Stimulated activated CD4-positive, alpha-beta T cell treated with anti-CD3 and anti-CD28 coated beads, Interleukin-12 subunit alpha, Interleukin-12 subunit beta, amount 100 ng/mL, for 48 hours (primary cell): Measurements from ENCODE around the gene RBMS3.
"Not testable (repeated sequence)": the region's sequence is repeated elsewhere in the genome, so short reads cannot be mapped to it uniquely, and the experiment has no call there.

Experiments used
- DNase-seq, 3 donors: peaks; one replicate each; pipeline ENCODE4 v3.0.0-alpha.2; 2020; ENCODE audit warnings: low read depth in 2 of 3, low spot score in 1 of 3

The RBMS3 gene

GRCh38 chr3:29310865-29311264 lies 30.0 kb downstream of the RBMS3 start:
- no peak for DNase-seq

- DNase-seq, result no peak
These were observed 30.9 kb downstream of the RBMS3 start for GRCh38 chr3:29311795-29312194.

- no peak for DNase-seq
These were observed 31.5 kb downstream of the RBMS3 start for GRCh38 chr3:29312395-29312794.

GRCh38 chr3:29312960-29313452 lies 32.1 kb downstream of the RBMS3 start:
- DNase-seq, result no peak

GRCh38 chr3:29313981-29314726 lies 33.3 kb downstream of the RBMS3 start:
- DNase-seq, result no peak

GRCh38 chr3:29314727-29315088 lies 33.8 kb downstream of the RBMS3 start:
- DNase-seq, result no peak

- no peak for DNase-seq
These were observed 36.8 kb downstream of the RBMS3 start for GRCh38 chr3:29317659-29318173.

GRCh38 chr3:29318251-29318650 lies 37.4 kb downstream of the RBMS3 start:
- no peak for DNase-seq

GRCh38 chr3:29319262-29319661 lies 38.4 kb downstream of the RBMS3 start:
- DNase-seq, result no peak

- no peak for DNase-seq
These were observed 38.9 kb downstream of the RBMS3 start for GRCh38 chr3:29319798-29320197.

- no peak for DNase-seq
These were observed 41.7 kb downstream of the RBMS3 start for GRCh38 chr3:29322586-29322985.

GRCh38 chr3:29324180-29324651 lies 43.3 kb downstream of the RBMS3 start:
- no peak for DNase-seq

GRCh38 chr3:29326540-29326939 lies 45.7 kb downstream of the RBMS3 start:
- DNase-seq, result not testable (repeated sequence)

GRCh38 chr3:29329986-29330890 lies 49.4 kb downstream of the RBMS3 start:
- no peak for DNase-seq

GRCh38 chr3:29331035-29331434 lies 50.2 kb downstream of the RBMS3 start:
- no peak for DNase-seq

GRCh38 chr3:29331456-29332194 lies 50.8 kb downstream of the RBMS3 start:
- no peak for DNase-seq

- DNase-seq, result no peak
These were observed 51.3 kb downstream of the RBMS3 start for GRCh38 chr3:29332195-29332637.

- no peak for DNase-seq
These were observed 52.7 kb downstream of the RBMS3 start for GRCh38 chr3:29333576-29333975.

GRCh38 chr3:29334706-29335105 lies 53.8 kb downstream of the RBMS3 start:
- DNase-seq, result no peak

- no peak for DNase-seq
These were observed 54.6 kb downstream of the RBMS3 start for GRCh38 chr3:29335438-29335837.

- no peak for DNase-seq
These were observed 55.1 kb downstream of the RBMS3 start for GRCh38 chr3:29335943-29336342.
